ENCODE results near the gene CTTNBP2. TPM values are rescaled to one million over a fixed set of nuclear protein-coding genes. Genes with fewer than 3 reads are reported as not detected.

The CTTNBP2 gene
- total RNA-seq, 1 donor from 2014 or later, result 36.9 TPM

DNA sequence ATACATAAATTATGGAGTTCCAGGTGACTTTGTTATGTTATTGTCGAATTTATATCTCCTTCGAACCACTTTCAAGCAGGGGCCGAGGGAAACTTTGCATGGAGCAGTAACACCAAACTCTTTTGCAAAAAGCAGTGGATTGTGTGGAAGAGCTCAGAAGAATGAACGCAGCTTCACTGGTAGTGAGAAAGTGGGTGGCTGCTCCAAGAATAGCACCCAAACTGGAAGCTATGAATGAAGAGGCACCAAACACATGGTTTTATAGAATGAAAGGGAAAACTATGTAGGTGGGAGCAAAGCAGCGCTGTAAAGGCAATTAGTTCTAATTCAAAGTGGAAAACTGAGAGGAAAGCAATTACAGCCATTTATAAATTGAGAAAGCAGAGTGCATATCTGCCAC, 67.2 kb downstream of the CTTNBP2 start:
- Mint-ChIP-seq H3K4me1 (ENCODE audit: unreplicated experiment) (peaks cover 36% of the 10 kb centered on the region), H3K9me3 (no peaks in the 10 kb centered on the region), H3K27ac (no peak overlapping the region), H3K36me3 (peaks cover 7% of the 10 kb centered on the region), H3K4me3 (no peak overlapping the region), H3K27me3 (no peaks in the 10 kb centered on the region)
- DNase-seq (ENCODE audit: extremely low spot score, unreplicated experiment), result no peak
- TF ChIP-seq, protein P1, sequence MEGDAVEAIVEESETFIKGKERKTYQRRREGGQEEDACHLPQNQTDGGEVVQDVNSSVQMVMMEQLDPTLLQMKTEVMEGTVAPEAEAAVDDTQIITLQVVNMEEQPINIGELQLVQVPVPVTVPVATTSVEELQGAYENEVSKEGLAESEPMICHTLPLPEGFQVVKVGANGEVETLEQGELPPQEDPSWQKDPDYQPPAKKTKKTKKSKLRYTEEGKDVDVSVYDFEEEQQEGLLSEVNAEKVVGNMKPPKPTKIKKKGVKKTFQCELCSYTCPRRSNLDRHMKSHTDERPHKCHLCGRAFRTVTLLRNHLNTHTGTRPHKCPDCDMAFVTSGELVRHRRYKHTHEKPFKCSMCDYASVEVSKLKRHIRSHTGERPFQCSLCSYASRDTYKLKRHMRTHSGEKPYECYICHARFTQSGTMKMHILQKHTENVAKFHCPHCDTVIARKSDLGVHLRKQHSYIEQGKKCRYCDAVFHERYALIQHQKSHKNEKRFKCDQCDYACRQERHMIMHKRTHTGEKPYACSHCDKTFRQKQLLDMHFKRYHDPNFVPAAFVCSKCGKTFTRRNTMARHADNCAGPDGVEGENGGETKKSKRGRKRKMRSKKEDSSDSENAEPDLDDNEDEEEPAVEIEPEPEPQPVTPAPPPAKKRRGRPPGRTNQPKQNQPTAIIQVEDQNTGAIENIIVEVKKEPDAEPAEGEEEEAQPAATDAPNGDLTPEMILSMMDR (conservative IDR thresholded peaks at IDR 0.05), result no peak

DNA sequence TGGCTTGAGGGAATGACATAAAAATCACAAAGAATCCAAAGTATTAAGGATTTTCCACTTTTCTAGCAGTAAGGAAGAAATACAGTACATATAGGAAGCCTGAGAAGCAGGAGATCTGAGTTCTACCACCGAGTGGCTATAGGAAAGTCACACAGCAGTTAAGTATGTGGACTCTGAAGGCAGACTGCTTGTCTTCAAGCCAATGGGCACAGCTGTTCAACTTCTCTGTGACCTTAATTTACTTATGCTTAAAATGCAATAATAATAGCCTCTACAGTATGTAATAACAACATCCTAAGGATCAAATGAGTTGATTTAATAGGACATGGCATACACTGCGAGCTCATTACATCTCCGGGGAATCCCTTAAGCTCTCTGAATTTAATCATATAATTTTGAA, 68.0 kb downstream of the CTTNBP2 start:
- H3K27ac Mint-ChIP-seq, result no peak overlapping the region
- peaks cover 30% of the 10 kb centered on the region for H3K4me1 Mint-ChIP-seq (ENCODE audit: unreplicated experiment)
- no peaks in the 10 kb centered on the region for H3K27me3 Mint-ChIP-seq
- peaks cover 7% of the 10 kb centered on the region for H3K36me3 Mint-ChIP-seq
- no peak overlapping the region for H3K4me3 Mint-ChIP-seq
- no peak for DNase-seq (ENCODE audit: extremely low spot score, unreplicated experiment)
- TF ChIP-seq, protein P1 (conservative IDR thresholded peaks at IDR 0.05), result no peak
- H3K9me3 Mint-ChIP-seq, result no peaks in the 10 kb centered on the region

DNA sequence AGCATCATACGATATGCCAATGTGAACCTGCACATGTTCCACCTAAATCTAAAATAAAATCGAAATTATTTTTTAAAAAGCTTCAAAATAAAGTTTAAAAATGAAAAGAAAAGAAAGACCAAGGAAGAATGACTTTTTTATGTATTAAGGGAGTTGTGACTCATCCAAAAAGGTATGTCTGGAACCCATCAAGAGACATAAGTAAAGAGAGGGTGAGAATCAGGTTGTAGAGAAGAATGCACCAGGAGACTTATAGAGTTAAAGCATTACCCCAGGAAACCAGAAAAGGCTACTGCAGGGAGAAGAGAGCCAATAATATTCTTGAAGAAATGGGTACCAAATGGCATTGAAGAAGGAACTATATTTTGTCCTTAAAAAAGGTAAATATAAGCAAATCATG, 69.8 kb downstream of the CTTNBP2 start:
- H3K36me3 Mint-ChIP-seq, result peaks cover 7% of the 10 kb centered on the region
- H3K4me1 Mint-ChIP-seq (ENCODE audit: unreplicated experiment), result peaks cover 19% of the 10 kb centered on the region
- TF ChIP-seq, protein P1 (conservative IDR thresholded peaks at IDR 0.05), result no peak
- DNase-seq (ENCODE audit: extremely low spot score, unreplicated experiment), result no peak
- H3K9me3 Mint-ChIP-seq, result no peaks in the 10 kb centered on the region
- H3K4me3 Mint-ChIP-seq, result no peak overlapping the region
- H3K27me3 Mint-ChIP-seq, result no peaks in the 10 kb centered on the region
- H3K27ac Mint-ChIP-seq, result no peak overlapping the region

DNA sequence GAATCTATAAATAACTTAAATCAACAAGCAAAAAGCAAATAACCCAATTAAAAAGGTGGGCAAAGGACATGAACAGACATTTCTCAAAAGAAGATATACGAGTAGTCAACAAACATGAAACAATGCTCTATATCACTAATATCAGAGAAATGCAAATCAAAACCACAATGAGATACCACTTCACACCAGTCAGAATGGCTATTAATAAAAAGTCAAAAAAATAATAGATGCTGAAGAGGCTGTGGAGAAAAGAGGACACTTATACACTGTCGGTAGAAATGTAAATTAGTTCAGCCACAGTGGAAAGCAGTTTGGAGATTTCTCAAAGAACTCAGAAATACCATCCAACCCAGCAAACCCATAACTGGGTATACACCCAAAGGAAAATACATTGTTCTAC, 70.6 kb downstream of the CTTNBP2 start:
- Mint-ChIP-seq H3K27ac (no peak overlapping the region), H3K4me1 (ENCODE audit: unreplicated experiment) (peaks cover 11% of the 10 kb centered on the region), H3K4me3 (no peak overlapping the region), H3K9me3 (no peaks in the 10 kb centered on the region), H3K36me3 (peaks cover 7% of the 10 kb centered on the region), H3K27me3 (no peaks in the 10 kb centered on the region)
- DNase-seq (ENCODE audit: extremely low spot score, unreplicated experiment), result no peak
- TF ChIP-seq, protein P1 (conservative IDR thresholded peaks at IDR 0.05), result no peak

DNA sequence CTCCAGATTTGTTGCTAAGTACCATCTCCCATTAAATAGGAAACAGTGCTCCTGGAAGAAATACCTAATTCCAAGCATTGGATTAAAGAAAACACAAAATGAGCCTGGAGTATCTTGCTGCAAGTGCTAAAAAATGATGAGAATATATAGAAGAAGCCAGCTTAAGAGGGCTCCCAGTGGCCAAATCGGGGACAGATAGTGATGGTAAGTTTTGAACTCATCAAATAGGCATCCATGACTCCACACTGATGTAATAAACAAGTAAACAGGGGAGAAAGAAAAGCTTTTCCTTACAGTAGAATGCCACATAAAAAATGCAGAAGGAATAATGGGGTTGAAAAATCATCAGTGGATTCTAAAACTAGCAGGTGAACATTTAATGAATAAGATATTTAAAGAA, 72.4 kb downstream of the CTTNBP2 start:
- Mint-ChIP-seq H3K36me3 (peaks cover 3% of the 10 kb centered on the region), H3K27ac (no peak overlapping the region), H3K4me1 (ENCODE audit: unreplicated experiment) (peaks cover 7% of the 10 kb centered on the region), H3K9me3 (no peaks in the 10 kb centered on the region), H3K4me3 (no peak overlapping the region), H3K27me3 (no peaks in the 10 kb centered on the region)
- TF ChIP-seq, protein P1 (conservative IDR thresholded peaks at IDR 0.05), result no peak
- DNase-seq (ENCODE audit: extremely low spot score, unreplicated experiment), result no peak

DNA sequence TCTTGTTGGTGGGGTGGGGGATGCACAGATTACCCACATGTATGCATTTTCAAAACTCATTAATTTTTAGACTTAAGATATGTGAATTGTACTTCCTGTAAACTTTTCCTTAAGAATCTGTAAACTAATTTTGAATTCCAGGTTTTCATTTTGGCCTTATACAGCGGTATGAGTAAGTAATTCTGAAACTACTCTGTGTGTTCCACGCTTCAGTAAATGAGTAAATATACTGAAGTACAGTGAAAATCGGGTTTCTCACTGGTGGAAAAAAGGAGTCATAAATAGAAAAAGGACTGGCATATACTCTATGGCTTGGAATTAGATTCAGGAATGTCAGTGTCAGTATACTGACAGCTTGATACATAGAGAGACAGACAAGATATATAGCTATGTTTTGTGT, 72.8 kb downstream of the CTTNBP2 start:
- no peak for DNase-seq (ENCODE audit: extremely low spot score, unreplicated experiment)
- H3K27me3 Mint-ChIP-seq, result no peaks in the 10 kb centered on the region
- peaks cover 3% of the 10 kb centered on the region for H3K4me1 Mint-ChIP-seq (ENCODE audit: unreplicated experiment)
- H3K9me3 Mint-ChIP-seq, result no peaks in the 10 kb centered on the region
- H3K36me3 Mint-ChIP-seq, result no peaks in the 10 kb centered on the region
- no peak overlapping the region for H3K4me3 Mint-ChIP-seq
- TF ChIP-seq, protein P1 (conservative IDR thresholded peaks at IDR 0.05), result no peak
- no peak overlapping the region for H3K27ac Mint-ChIP-seq

Data from type B pancreatic cell (in vitro differentiated cells).